ENCODE data around the gene HCN1. TPM values are rescaled to one million over a fixed set of nuclear protein-coding genes. Genes with fewer than 3 reads are reported as not detected.

Gene HCN1
- total RNA-seq, 4 donors from 2014 or later = 0.13 TPM; not detected in 3

- DNase-seq (ENCODE audit: low spot score in 2 of 2) = no peak
- H3K4me3 ChIP-seq = no peak overlapping the region
- H3K9me3 ChIP-seq = no peaks in the 10 kb centered on the region
- no peaks in the 10 kb centered on the region for H3K36me3 ChIP-seq
- H3K27ac ChIP-seq = no peak overlapping the region
- no peaks in the 10 kb centered on the region for H3K27me3 ChIP-seq
- no peaks in the 10 kb centered on the region for H3K4me1 ChIP-seq
- 39% methylated on average over 3 of the region's 3 CpGs for WGBS
- TF ChIP-seq CTCF (IDR thresholded peaks at IDR 0.05) (no peak), POLR2AphosphoS5 (IDR thresholded peaks at IDR 0.05) (no peak)
Observed at GRCh38 chr5:45542421-45542820, 153.8 kb downstream of the HCN1 start.

GRCh38 chr5:45533663-45534062 lies 162.5 kb downstream of the HCN1 start:
- no peaks in the 10 kb centered on the region for H3K27me3 ChIP-seq
- WGBS = 88% methylated on average over 1 of the region's 1 CpG
- no peaks in the 10 kb centered on the region for H3K4me1 ChIP-seq
- H3K36me3 ChIP-seq = no peaks in the 10 kb centered on the region
- TF ChIP-seq POLR2AphosphoS5 (IDR thresholded peaks at IDR 0.05) (no peak), EP300 (IDR thresholded peaks at IDR 0.05) (no peak), CTCF (IDR thresholded peaks at IDR 0.05) (no peak), POLR2A (IDR thresholded peaks at IDR 0.05) (no peak)
- no peak overlapping the region for H3K27ac ChIP-seq
- no peak overlapping the region for H3K4me3 ChIP-seq
- no peak for DNase-seq (ENCODE audit: low spot score in 2 of 2)
- no peaks in the 10 kb centered on the region for H3K9me3 ChIP-seq

- Histone ChIP-seq H3K4me1 (no peaks in the 10 kb centered on the region), H3K4me3 (no peak overlapping the region), H3K27ac (no peak overlapping the region), H3K9me3 (no peaks in the 10 kb centered on the region), H3K36me3 (no peaks in the 10 kb centered on the region), H3K27me3 (no peaks in the 10 kb centered on the region)
- 52% methylated on average over 4 of the region's 4 CpGs for WGBS
- DNase-seq (ENCODE audit: low spot score in 2 of 2) = no peak
- TF ChIP-seq CTCF (IDR thresholded peaks at IDR 0.05) (no peak), POLR2AphosphoS5 (IDR thresholded peaks at IDR 0.05) (no peak), EP300 (IDR thresholded peaks at IDR 0.05) (no peak), POLR2A (IDR thresholded peaks at IDR 0.05) (no peak)
Observed at GRCh38 chr5:45532826-45533624, 163.2 kb downstream of the HCN1 start.

- no peaks in the 10 kb centered on the region for H3K27me3 ChIP-seq
- H3K4me3 ChIP-seq = no peak overlapping the region
- no peaks in the 10 kb centered on the region for H3K9me3 ChIP-seq
- WGBS = 31% methylated on average over 2 of the region's 2 CpGs
- H3K36me3 ChIP-seq = no peaks in the 10 kb centered on the region
- no peak for DNase-seq (ENCODE audit: low spot score in 2 of 2)
- no peaks in the 10 kb centered on the region for H3K4me1 ChIP-seq
- no peak overlapping the region for H3K27ac ChIP-seq
- TF ChIP-seq CTCF (IDR thresholded peaks at IDR 0.05) (no peak), POLR2AphosphoS5 (IDR thresholded peaks at IDR 0.05) (no peak), EP300 (IDR thresholded peaks at IDR 0.05) (no peak), POLR2A (IDR thresholded peaks at IDR 0.05) (no peak)
Observed at GRCh38 chr5:45521067-45521466, 175.1 kb downstream of the HCN1 start.

- Histone ChIP-seq H3K27ac (no peak overlapping the region), H3K4me3 (no peak overlapping the region), H3K36me3 (no peaks in the 10 kb centered on the region), H3K4me1 (no peaks in the 10 kb centered on the region), H3K27me3 (no peaks in the 10 kb centered on the region), H3K9me3 (no peaks in the 10 kb centered on the region)
- no peak for DNase-seq (ENCODE audit: low spot score in 2 of 2)
- no peak for TF ChIP-seq CTCF (IDR thresholded peaks at IDR 0.05)
- TF ChIP-seq POLR2AphosphoS5 (IDR thresholded peaks at IDR 0.05) = no peak
- TF ChIP-seq EP300 (IDR thresholded peaks at IDR 0.05) = no peak
- TF ChIP-seq POLR2A (IDR thresholded peaks at IDR 0.05) = no peak
- 85% methylated on average over 1 of the region's 1 CpG for WGBS
Observed at GRCh38 chr5:45512521-45512920, 183.7 kb downstream of the HCN1 start.

All from suprapubic skin (tissue), 4 donors.